Aorta (tissue), 5 donors: ENCODE measurements around the gene SKP2. TPM values are rescaled to one million over a fixed set of nuclear protein-coding genes. Genes with fewer than 3 reads are reported as not detected.

Source experiments
- ATAC-seq: fragments of 200-7000 bp; cut with Tn5 transposase; one replicate; pipeline ENCODE4 v1.9.1; 2022; ENCODE audit warnings: moderate library complexity; ENCODE audit not compliant: low FRiP score
- DNase-seq, 2 donors: peaks; one replicate each; pipeline ENCODE4 v3.0.0-alpha.2; 2020
- H3K27ac ChIP-seq, 2 donors: one replicate each; pipeline ENCODE4 v1.5.1; 2013; ENCODE audit warnings: low read length in 2 of 2, mild to moderate bottlenecking in 2 of 2, moderate library complexity in 2 of 2, control low read depth in 1 of 2, inconsistent platforms in 1 of 2, low read depth in 1 of 2
- H3K27me3 ChIP-seq, 2 donors: one replicate each; pipeline ENCODE4 v1.6.1; 2013; ENCODE audit warnings: control low read depth in 1 of 2, low read length in 1 of 2, mild to moderate bottlenecking in 1 of 2, moderate library complexity in 1 of 2; ENCODE audit not compliant: insufficient read depth in 2 of 2, control insufficient read depth in 1 of 2
- H3K36me3 ChIP-seq, 2 donors: one replicate each; pipeline ENCODE4 v1.6.1; 2013; ENCODE audit warnings: control low read depth in 1 of 2, low read length in 1 of 2, mild to moderate bottlenecking in 1 of 2; ENCODE audit not compliant: insufficient read depth in 2 of 2, control insufficient read depth in 1 of 2
- H3K4me1 ChIP-seq, 2 donors: one replicate each; pipeline ENCODE4 v1.6.1; 2013; ENCODE audit warnings: low read length in 2 of 2, control low read depth in 1 of 2, mild to moderate bottlenecking in 1 of 2, moderate library complexity in 1 of 2; ENCODE audit not compliant: insufficient read depth in 2 of 2, control insufficient read depth in 1 of 2
- H3K4me3 ChIP-seq, 2 donors: one replicate each; pipeline ENCODE4 v1.5.1; 2013; ENCODE audit warnings: low read length in 2 of 2, control low read depth in 1 of 2, mild to moderate bottlenecking in 1 of 2
- H3K9me3 ChIP-seq: one replicate; pipeline ENCODE4 v1.6.1; 2013; ENCODE audit warnings: mild to moderate bottlenecking, low read length; ENCODE audit not compliant: control insufficient read depth
- WGBS, 2 donors: extraction: QIAGEN DNeasy Blood & Tissue Kit; methylation state at CpG; one replicate each; pipeline ENCODE4 v1.1.7; 2013; 5-methylcytosine and 5-hydroxymethylcytosine counted together
- intact Hi-C, 2 donors: fragments of 100-400 bp; cut with DNase I; formaldehyde crosslinking; loops; one replicate each; pipeline versions ENCODE4 v1.14.2 to v1.15.0; 2022
- polyA plus RNA-seq, 2 donors: library from polyadenylated mRNA; stranded (reverse); fragments of 200-250 nt; gene quantifications; one replicate each; pipeline ENCODE4 v1.2.3, GENCODE V29; 2013
- total RNA-seq, 2 donors: library from RNA; stranded (reverse); fragmentation: NEBNext Ultra II Directional; extraction: Animal tissue kit (Norgen Biotek cat#: 25700); gene quantifications; one replicate each; pipeline ENCODE4 v1.2.1, GENCODE V29; 2021
- donor health status: healthy with polysubstance abuse.
- donor health status: Bipolar disorder and iron deficiency.
- donor health status: DM: no; HTN: no; CAD: no.
- donor health status: DM: no; HTN: no; CAD: no.
- donor health status: DM: yes; HTN: yes; CAD: no.

The SKP2 gene
- total and polyA plus RNA-seq, 4 donors, result 3.9 to 16.1 (median 6.9) TPM

DNA sequence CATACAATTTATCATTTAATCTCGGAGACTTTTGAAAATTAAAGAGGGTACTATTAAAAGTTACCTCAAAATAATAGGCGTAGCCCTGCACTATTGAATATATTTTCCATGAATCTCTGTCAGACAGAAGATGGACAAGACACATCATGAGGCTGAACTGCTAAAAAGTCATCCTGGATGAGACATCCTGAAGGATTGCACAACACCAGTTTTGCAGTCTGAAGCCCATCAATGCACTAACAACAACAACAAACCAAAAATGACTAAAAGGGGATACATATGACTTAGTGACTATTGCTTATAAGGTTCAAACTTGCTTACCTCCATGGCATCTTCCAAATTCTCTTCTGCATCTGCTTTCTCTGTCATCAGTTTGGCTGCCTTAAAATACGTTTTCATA lies 15.9 kb upstream of the SKP2 start:
- WGBS, 2 donors, result 86 to 89% methylated on average over 3 of the region's 3 CpGs
- Histone ChIP-seq H3K9me3 (no peaks in the 10 kb centered on the region), H3K4me3 (no peak overlapping the region), H3K27me3 (no peaks in the 10 kb centered on the region), H3K36me3 (peaks cover 3 to 4% of the 10 kb centered on the region in 2 donors), H3K27ac (no peak overlapping the region), H3K4me1 (no peaks in the 10 kb centered on the region)
- intact Hi-C loops, result no loop called here
- ATAC-seq (no peak), DNase-seq (no peak)

GRCh38 chr5:36136581-36136980 lies 15.3 kb upstream of the SKP2 start:
- ATAC-seq (no peak), DNase-seq (no peak)
- no peaks in the 10 kb centered on the region for H3K9me3 ChIP-seq
- H3K27me3 ChIP-seq, result no peaks in the 10 kb centered on the region
- peaks cover 3 to 4% of the 10 kb centered on the region in 2 donors for H3K36me3 ChIP-seq
- intact Hi-C loops, result no loop called here
- H3K4me3 ChIP-seq, result no peak overlapping the region
- no peaks in the 10 kb centered on the region for H3K4me1 ChIP-seq
- H3K27ac ChIP-seq, result no peak overlapping the region

DNA sequence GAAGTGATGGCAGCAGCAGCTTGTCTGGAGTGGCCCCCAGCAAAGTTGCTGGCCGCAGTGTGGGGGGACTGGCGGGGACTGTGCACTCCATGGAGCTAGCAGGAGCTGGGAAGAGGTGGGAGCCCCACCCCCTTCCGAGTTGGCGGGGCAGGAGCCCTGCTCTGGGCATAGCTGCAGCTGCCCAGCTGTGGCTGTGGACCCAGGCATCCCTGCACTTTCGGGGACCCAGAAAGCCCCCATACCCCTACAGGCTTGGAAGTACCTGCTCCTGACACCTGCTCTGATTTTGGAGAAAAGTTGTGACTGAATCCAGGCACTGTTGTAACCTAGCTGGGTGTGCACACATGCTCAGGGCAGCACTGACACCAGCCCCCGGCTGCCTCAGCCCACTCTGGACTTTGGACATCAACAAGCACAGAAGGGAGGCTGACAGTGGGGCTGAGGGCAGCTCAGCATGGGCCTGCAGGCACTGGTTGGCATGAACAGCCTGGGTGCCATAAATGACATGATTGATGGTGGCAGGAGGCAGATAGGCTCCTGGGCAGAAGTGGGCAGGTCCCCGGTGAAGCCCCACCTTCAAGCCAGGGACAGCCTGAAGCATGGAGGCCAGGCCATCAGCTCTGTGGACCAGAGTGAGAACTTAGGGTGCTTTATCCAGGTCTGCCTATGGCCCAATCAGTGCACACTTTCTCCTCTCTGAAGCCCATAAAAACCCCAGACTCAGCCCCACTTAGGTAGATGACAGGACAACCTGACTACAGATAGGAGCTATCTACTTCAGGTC lies 12.8 kb upstream of the SKP2 start:
- intact Hi-C loops, result no loop called here
- no peak overlapping the region for H3K4me3 ChIP-seq
- 95 to 96% methylated on average over 7 of the region's 7 CpGs for WGBS, 2 donors
- no peaks in the 10 kb centered on the region for H3K9me3 ChIP-seq
- H3K4me1 ChIP-seq, result no peaks in the 10 kb centered on the region
- DNase-seq, result no peak
- peaks cover 3 to 4% of the 10 kb centered on the region in 2 donors for H3K36me3 ChIP-seq
- H3K27me3 ChIP-seq, result no peaks in the 10 kb centered on the region
- H3K27ac ChIP-seq, result no peak overlapping the region
- ATAC-seq, result peak; percentile 50

GRCh38 chr5:36145311-36145710 lies 6.6 kb upstream of the SKP2 start:
- Histone ChIP-seq H3K36me3 (no peaks in the 10 kb centered on the region), H3K27ac (no peak overlapping the region), H3K27me3 (no peaks in the 10 kb centered on the region), H3K9me3 (no peaks in the 10 kb centered on the region), H3K4me1 (no peaks in the 10 kb centered on the region), H3K4me3 (no peak overlapping the region)
- WGBS, 2 donors, result 79 to 85% methylated on average over 4 of the region's 4 CpGs
- no peak for DNase-seq
- no peak for ATAC-seq
- intact Hi-C loops, result no loop called here

- H3K27ac ChIP-seq, result no peak overlapping the region
- H3K36me3 ChIP-seq, result no peaks in the 10 kb centered on the region
- H3K27me3 ChIP-seq, result no peaks in the 10 kb centered on the region
- H3K9me3 ChIP-seq, result no peaks in the 10 kb centered on the region
- 63 to 87% methylated on average over 3 of the region's 3 CpGs for WGBS, 2 donors
- no peak overlapping the region for H3K4me3 ChIP-seq
- intact Hi-C loops, result no loop called here
- no peaks in the 10 kb centered on the region for H3K4me1 ChIP-seq
- no peak for ATAC-seq
- DNase-seq, result no peak
Measured at GRCh38 chr5:36146390-36146789, 5.5 kb upstream of the SKP2 start.

GRCh38 chr5:36147681-36148080 lies 4.2 kb upstream of the SKP2 start:
- Histone ChIP-seq H3K36me3 (no peaks in the 10 kb centered on the region), H3K9me3 (no peaks in the 10 kb centered on the region), H3K4me3 (no peak overlapping the region), H3K4me1 (no peaks in the 10 kb centered on the region), H3K27ac (no peak overlapping the region), H3K27me3 (no peaks in the 10 kb centered on the region)
- WGBS, 2 donors, result 91 to 95% methylated on average over 2 of the region's 2 CpGs
- no peak for ATAC-seq
- no peak for DNase-seq
- intact Hi-C loops, result no loop called here

GRCh38 chr5:36150676-36151433 lies 1.1 kb upstream of the SKP2 start:
- WGBS, 2 donors, result 2 to 3% methylated on average over 23 of the region's 23 CpGs
- Histone ChIP-seq H3K36me3 (no peaks in the 10 kb centered on the region), H3K4me3 (peak overlapping the region; percentile 42 to 91), H3K4me1 (peaks cover 0 to 4% of the 10 kb centered on the region in 2 donors), H3K27ac (no peak overlapping the region), H3K27me3 (no peaks in the 10 kb centered on the region), H3K9me3 (no peaks in the 10 kb centered on the region)
- ATAC-seq (peak; percentile 42), DNase-seq (peak in 1 of 2 donors; percentile 61)
- intact Hi-C loops, result loop anchor here in 1 of 2 donors (10.0 kb wide), 1 partner anchor 544 kb away; no protein-coding TSS in a partner anchor

- no peak overlapping the region for H3K27ac ChIP-seq
- no peak for ATAC-seq
- H3K4me3 ChIP-seq, result peak overlapping the region; percentile 61 to 83
- peaks cover 0 to 4% of the 10 kb centered on the region in 2 donors for H3K4me1 ChIP-seq
- 2 to 3% methylated on average over 24 of the region's 24 CpGs for WGBS, 2 donors
- no peaks in the 10 kb centered on the region for H3K9me3 ChIP-seq
- no peaks in the 10 kb centered on the region for H3K27me3 ChIP-seq
- DNase-seq, result no peak
- intact Hi-C loops, result loop anchor here in 1 of 2 donors (10.0 kb wide), 1 partner anchor 542 kb away; no protein-coding TSS in a partner anchor
- H3K36me3 ChIP-seq, result no peaks in the 10 kb centered on the region
Measured at GRCh38 chr5:36152324-36153297, 700 bp downstream of the SKP2 start.
